HepG2 (cell line): ENCODE data around the gene RBM34. TPM values are rescaled to one million over a fixed set of nuclear protein-coding genes. Genes with fewer than 3 reads are reported as not detected.
A peak's percentile ranks its signal among the peaks of the same experiment; 100 is the strongest.

Experiments used
- ADNP ChIP-seq: sonication (generic); formaldehyde crosslinking; IDR thresholded peaks from 2 replicates; pipeline ENCODE4 v1.4.0; 2020; ENCODE audit warnings: missing genetic modification reagents
- ASH2L ChIP-seq: fragments of 300-600, 200-600 bp; sonication (generic); IDR thresholded peaks from 2 replicates; pipeline ENCODE4 v1.7.0; 2017; ENCODE audit warnings: low read depth, mild to moderate bottlenecking, moderate library complexity, mixed read lengths, low read length; ENCODE audit not compliant: insufficient read length
- ATRX ChIP-seq: sonication (generic); formaldehyde crosslinking; IDR thresholded peaks from 2 replicates; pipeline ENCODE4 v1.4.0; 2020; ENCODE audit warnings: missing genetic modification reagents, borderline replicate concordance
- FOXK1 ChIP-seq: sonication (generic); formaldehyde crosslinking; IDR thresholded peaks from 2 replicates; pipeline ENCODE4 v1.4.0; 2020; ENCODE audit warnings: low read depth, missing genetic modification reagents, borderline replicate concordance
- HDAC6 ChIP-seq: fragments of 200-600 bp; sonication (generic); IDR thresholded peaks from 2 replicates; pipeline ENCODE4 v1.7.0; 2017; ENCODE audit warnings: mild to moderate bottlenecking, antibody characterized with exemption, low read length, low read depth
- KDM6A ChIP-seq: IDR thresholded peaks from 2 replicates; pipeline ENCODE4 v1.6.1; 2016; ENCODE audit warnings: low read depth
- MEF2D ChIP-seq: sonication (generic); formaldehyde crosslinking; IDR thresholded peaks from 2 replicates; pipeline ENCODE4 v1.5.1; 2020; ENCODE audit warnings: mild to moderate bottlenecking, missing genetic modification reagents
- MXI1 ChIP-seq: IDR thresholded peaks from 3 replicates; pipeline ENCODE4 v1.6.1; 2012; ENCODE audit warnings: low read depth, low read length, inconsistent platforms, borderline replicate concordance
- NCOA1 ChIP-seq: sonication (generic); formaldehyde crosslinking; IDR thresholded peaks from 2 replicates; pipeline ENCODE4 v1.9.0; 2021; ENCODE audit warnings: missing genetic modification reagents
- SMAD9 ChIP-seq: sonication (generic); formaldehyde crosslinking; IDR thresholded peaks from 2 replicates; pipeline ENCODE4 v1.5.1; 2020; ENCODE audit warnings: mild to moderate bottlenecking, missing genetic modification reagents
- TCF7L2 ChIP-seq: IDR thresholded peaks from 2 replicates; pipeline ENCODE4 v1.6.1; 2011; ENCODE audit warnings: mild to moderate bottlenecking, low read depth, low read length, moderate library complexity
- ZBTB1 ChIP-seq: sonication (generic); formaldehyde crosslinking; IDR thresholded peaks from 2 replicates; pipeline ENCODE4 v1.4.0; 2020; ENCODE audit warnings: missing genetic modification reagents, borderline replicate concordance
- ZC3H13 ChIP-seq: sonication (generic); formaldehyde crosslinking; IDR thresholded peaks from 2 replicates; pipeline ENCODE4 v1.8.1; 2023; ENCODE audit warnings: mild to moderate bottlenecking, missing genetic modification reagents, moderate library complexity
- ZNF550 ChIP-seq: sonication (generic); formaldehyde crosslinking; IDR thresholded peaks from 2 replicates; pipeline ENCODE4 v1.4.0; 2020; ENCODE audit warnings: mild to moderate bottlenecking, missing genetic modification reagents, borderline replicate concordance
- ZNF615 ChIP-seq: sonication (generic); formaldehyde crosslinking; IDR thresholded peaks from 2 replicates; pipeline ENCODE4 v1.5.0; 2020; ENCODE audit warnings: mild to moderate bottlenecking, missing genetic modification reagents, borderline replicate concordance
- ZNF629 ChIP-seq: sonication (generic); formaldehyde crosslinking; conservative IDR thresholded peaks from 2 replicates; pipeline ENCODE4 v1.5.0; 2020; ENCODE audit warnings: missing genetic modification reagents
- ZNF850 ChIP-seq: sonication (generic); formaldehyde crosslinking; conservative IDR thresholded peaks from 2 replicates; pipeline ENCODE4 v1.9.0; 2021; ENCODE audit warnings: mild to moderate bottlenecking, missing genetic modification reagents
- polyA plus RNA-seq, 8 experiments: library from polyadenylated mRNA; depleted of rRNA in 3 of 8; stranded (reverse) in 7 of 8; unstranded in 1 of 8; fragments of >200 nt; fragmentation: Illumina TruSeq in 4 of 8; extraction: Trizol in 4 of 8; gene quantifications; 2 replicates each; pipeline versions ENCODE4 v1.2.1 to v1.2.3, GENCODE V29; 2011 to 2016; ENCODE audit warnings: low read depth in 4 of 8, missing spikeins in 1 of 8, mixed read lengths in 1 of 8; ENCODE audit not compliant: insufficient read depth in 1 of 8
- total RNA-seq, 5 experiments: library from RNA; depleted of rRNA; stranded (reverse); fragments of >200 nt; fragmentation: Illumina TruSeq; extraction: Trizol; gene quantifications; 2 replicates each; pipeline ENCODE4 v1.2.3, GENCODE V29; 2016; ENCODE audit warnings: low read depth in 1 of 5
- TF ChIP-seq, protein P1 (sequence below): sonication (generic); formaldehyde crosslinking; IDR thresholded peaks from 2 replicates; pipeline ENCODE4 v1.4.0; 2020; ENCODE audit warnings: mild to moderate bottlenecking, missing genetic modification reagents, borderline replicate concordance
- TF ChIP-seq, protein P2 (sequence below): IDR thresholded peaks from 2 replicates; pipeline ENCODE4 v1.4.0; 2020; ENCODE audit warnings: mild to moderate bottlenecking, missing genetic modification reagents

RBM34 gene
- total and polyA plus RNA-seq, 2 of the 13 experiments (the other 11 are each of a cell fraction or from before 2014, with no cell fraction given), result 34.7 to 73.0 TPM

DNA sequence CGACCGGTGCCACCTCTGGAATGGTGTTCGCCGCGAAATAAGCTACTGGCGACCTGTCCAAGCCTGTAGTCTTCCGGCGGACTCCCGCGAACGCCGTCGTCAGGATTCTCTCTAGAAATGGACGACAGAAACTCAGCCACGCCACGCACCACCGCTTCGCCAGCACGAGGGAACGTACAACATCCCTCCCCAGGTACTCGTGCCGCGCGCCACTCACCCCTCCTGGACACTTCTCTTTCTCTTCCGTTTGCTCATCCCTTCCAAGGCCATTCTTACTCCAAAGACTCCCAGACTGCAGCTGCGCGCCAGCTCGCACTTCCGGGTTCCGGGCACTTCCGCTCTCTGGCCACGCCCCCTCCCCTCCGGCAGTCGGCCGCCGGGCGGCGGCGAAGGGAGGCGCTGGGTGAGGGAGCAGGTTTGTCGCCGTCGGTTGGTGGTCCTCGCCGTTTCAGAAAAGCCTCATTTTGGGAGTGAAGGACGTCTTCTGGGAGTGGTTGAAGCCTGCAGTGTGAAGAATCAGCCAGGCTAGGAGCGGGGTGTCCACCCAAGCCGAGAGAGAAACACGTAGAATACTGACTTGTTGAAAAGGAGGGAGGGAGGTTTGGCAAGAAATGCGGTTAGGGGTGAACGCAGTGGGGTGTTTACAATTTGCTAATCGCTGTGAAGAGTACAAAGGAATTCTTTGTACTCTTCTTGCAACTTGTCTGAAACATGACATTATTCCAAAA lies at the start of gene RBM34 (continued):
- no peak for TF ChIP-seq ZC3H13 (CRISPR knock-in tag)
- no peak for TF ChIP-seq HDAC6
- no peak; the same call in 1 of the 2 replicates for TF ChIP-seq ZNF850 (CRISPR knock-in tag)
- TF ChIP-seq NCOA1 (CRISPR knock-in tag), result no peak
- TF ChIP-seq, protein P1, sequence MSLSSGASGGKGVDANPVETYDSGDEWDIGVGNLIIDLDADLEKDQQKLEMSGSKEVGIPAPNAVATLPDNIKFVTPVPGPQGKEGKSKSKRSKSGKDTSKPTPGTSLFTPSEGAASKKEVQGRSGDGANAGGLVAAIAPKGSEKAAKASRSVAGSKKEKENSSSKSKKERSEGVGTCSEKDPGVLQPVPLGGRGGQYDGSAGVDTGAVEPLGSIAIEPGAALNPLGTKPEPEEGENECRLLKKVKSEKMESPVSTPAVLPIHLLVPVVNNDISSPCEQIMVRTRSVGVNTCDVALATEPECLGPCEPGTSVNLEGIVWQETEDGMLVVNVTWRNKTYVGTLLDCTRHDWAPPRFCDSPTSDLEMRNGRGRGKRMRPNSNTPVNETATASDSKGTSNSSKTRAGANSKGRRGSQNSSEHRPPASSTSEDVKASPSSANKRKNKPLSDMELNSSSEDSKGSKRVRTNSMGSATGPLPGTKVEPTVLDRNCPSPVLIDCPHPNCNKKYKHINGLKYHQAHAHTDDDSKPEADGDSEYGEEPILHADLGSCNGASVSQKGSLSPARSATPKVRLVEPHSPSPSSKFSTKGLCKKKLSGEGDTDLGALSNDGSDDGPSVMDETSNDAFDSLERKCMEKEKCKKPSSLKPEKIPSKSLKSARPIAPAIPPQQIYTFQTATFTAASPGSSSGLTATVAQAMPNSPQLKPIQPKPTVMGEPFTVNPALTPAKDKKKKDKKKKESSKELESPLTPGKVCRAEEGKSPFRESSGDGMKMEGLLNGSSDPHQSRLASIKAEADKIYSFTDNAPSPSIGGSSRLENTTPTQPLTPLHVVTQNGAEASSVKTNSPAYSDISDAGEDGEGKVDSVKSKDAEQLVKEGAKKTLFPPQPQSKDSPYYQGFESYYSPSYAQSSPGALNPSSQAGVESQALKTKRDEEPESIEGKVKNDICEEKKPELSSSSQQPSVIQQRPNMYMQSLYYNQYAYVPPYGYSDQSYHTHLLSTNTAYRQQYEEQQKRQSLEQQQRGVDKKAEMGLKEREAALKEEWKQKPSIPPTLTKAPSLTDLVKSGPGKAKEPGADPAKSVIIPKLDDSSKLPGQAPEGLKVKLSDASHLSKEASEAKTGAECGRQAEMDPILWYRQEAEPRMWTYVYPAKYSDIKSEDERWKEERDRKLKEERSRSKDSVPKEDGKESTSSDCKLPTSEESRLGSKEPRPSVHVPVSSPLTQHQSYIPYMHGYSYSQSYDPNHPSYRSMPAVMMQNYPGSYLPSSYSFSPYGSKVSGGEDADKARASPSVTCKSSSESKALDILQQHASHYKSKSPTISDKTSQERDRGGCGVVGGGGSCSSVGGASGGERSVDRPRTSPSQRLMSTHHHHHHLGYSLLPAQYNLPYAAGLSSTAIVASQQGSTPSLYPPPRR (CRISPR knock-in tag), result peak; percentile 63
- peak; percentile 93 for TF ChIP-seq ASH2L
- peak; percentile 72; the same call in 1 of the 3 replicates for TF ChIP-seq MXI1
- TF ChIP-seq SMAD9 (CRISPR knock-in tag), result peak; percentile 64; the same call in 1 of the 2 replicates
- peak; percentile 79; the same call in 1 of the 2 replicates for TF ChIP-seq ZNF615 (CRISPR knock-in tag)
- TF ChIP-seq, protein P2, sequence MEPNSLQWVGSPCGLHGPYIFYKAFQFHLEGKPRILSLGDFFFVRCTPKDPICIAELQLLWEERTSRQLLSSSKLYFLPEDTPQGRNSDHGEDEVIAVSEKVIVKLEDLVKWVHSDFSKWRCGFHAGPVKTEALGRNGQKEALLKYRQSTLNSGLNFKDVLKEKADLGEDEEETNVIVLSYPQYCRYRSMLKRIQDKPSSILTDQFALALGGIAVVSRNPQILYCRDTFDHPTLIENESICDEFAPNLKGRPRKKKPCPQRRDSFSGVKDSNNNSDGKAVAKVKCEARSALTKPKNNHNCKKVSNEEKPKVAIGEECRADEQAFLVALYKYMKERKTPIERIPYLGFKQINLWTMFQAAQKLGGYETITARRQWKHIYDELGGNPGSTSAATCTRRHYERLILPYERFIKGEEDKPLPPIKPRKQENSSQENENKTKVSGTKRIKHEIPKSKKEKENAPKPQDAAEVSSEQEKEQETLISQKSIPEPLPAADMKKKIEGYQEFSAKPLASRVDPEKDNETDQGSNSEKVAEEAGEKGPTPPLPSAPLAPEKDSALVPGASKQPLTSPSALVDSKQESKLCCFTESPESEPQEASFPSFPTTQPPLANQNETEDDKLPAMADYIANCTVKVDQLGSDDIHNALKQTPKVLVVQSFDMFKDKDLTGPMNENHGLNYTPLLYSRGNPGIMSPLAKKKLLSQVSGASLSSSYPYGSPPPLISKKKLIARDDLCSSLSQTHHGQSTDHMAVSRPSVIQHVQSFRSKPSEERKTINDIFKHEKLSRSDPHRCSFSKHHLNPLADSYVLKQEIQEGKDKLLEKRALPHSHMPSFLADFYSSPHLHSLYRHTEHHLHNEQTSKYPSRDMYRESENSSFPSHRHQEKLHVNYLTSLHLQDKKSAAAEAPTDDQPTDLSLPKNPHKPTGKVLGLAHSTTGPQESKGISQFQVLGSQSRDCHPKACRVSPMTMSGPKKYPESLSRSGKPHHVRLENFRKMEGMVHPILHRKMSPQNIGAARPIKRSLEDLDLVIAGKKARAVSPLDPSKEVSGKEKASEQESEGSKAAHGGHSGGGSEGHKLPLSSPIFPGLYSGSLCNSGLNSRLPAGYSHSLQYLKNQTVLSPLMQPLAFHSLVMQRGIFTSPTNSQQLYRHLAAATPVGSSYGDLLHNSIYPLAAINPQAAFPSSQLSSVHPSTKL (CRISPR knock-in tag), result peak; percentile 58
- no peak for TF ChIP-seq KDM6A (CRISPR knock-in tag)
- no peak for TF ChIP-seq ZNF550 (CRISPR knock-in tag)
- peak; percentile 50 for TF ChIP-seq ZNF629 (CRISPR knock-in tag)
- peak; percentile 79; the same call in 1 of the 2 replicates for TF ChIP-seq MEF2D (CRISPR knock-in tag)
- no peak for TF ChIP-seq ATRX (CRISPR knock-in tag)
- no peak for TF ChIP-seq ADNP (CRISPR knock-in tag)
- peak; percentile 34; the same call in 1 of the 2 replicates for TF ChIP-seq FOXK1 (CRISPR knock-in tag)
- no peak for TF ChIP-seq ZBTB1 (CRISPR knock-in tag)
- no peak for TF ChIP-seq TCF7L2
